Caco-2 (cell line): ENCODE results near the gene KRT2. TPM values are rescaled to one million over a fixed set of nuclear protein-coding genes. Genes with fewer than 3 reads are reported as not detected.

Experiments used
- BruUV-seq: library from RNA; stranded (reverse); fragments of 400-500 nt; replicated peaks from 2 replicates; lab custom pipeline; 2021; lab: Mats Ljungman, UMichigan
- CTCF ChIA-PET: fragments of 300-600 bp; sonication (Branson Sonifier 250); formaldehyde crosslinking; loops from one replicate; lab custom pipeline; 2022; ENCODE audit warnings: antibody characterized with exemption; lab: Charles Lee
- POLR2A ChIA-PET: fragments of 300-600 bp; sonication (Branson Sonifier 250); formaldehyde crosslinking; loops from one replicate; lab custom pipeline; 2022; ENCODE audit warnings: antibody characterized with exemption; lab: Charles Lee
- DNase-seq, 2 experiments: peaks; one replicate each; pipeline versions ENCODE4 v3.0.0 to v3.0.0-alpha.2; 2020 to 2022
- H3K27me3 ChIP-seq: replicated peaks from 2 replicates; pipeline ENCODE4 v1.6.0; 2011; ENCODE audit warnings: low read length; ENCODE audit not compliant: control insufficient read depth, insufficient read depth
- H3K36me3 ChIP-seq: 2 replicates; pipeline ENCODE4 v1.5.1; 2011; ENCODE audit warnings: low read length; ENCODE audit not compliant: control insufficient read depth, insufficient read depth
- H3K4me1 ChIP-seq: fragments of 250-450 bp; sonication (Bioruptor Pico); 2 replicates; pipeline ENCODE4 v1.5.1; 2020; ENCODE audit warnings: mild to moderate bottlenecking
- H3K4me3 ChIP-seq: 2 replicates; pipeline ENCODE4 v1.5.1; 2011; ENCODE audit warnings: low read depth, mild to moderate bottlenecking, control low read depth, low read length
- H3K9me3 ChIP-seq: fragments of 250-450 bp; sonication (Bioruptor Pico); 2 replicates; pipeline ENCODE4 v1.5.1; 2020; ENCODE audit warnings: mild to moderate bottlenecking, moderate library complexity
- H3K27ac Mint-ChIP-seq: one replicate; pipeline ENCODE4 v1.8.0; 2022; ENCODE audit warnings: mixed read lengths; ENCODE audit not compliant: unreplicated experiment
- H3K27me3 Mint-ChIP-seq: one replicate; pipeline ENCODE4 v1.8.0; 2022; ENCODE audit warnings: mixed read lengths; ENCODE audit not compliant: insufficient read depth, unreplicated experiment
- H3K36me3 Mint-ChIP-seq: one replicate; pipeline ENCODE4 v1.8.0; 2022; ENCODE audit warnings: mild to moderate bottlenecking, mixed read lengths; ENCODE audit not compliant: insufficient read depth, unreplicated experiment
- H3K4me1 Mint-ChIP-seq: one replicate; pipeline ENCODE4 v1.8.0; 2022; ENCODE audit warnings: low read depth, mixed read lengths; ENCODE audit not compliant: unreplicated experiment
- H3K4me3 Mint-ChIP-seq: one replicate; pipeline ENCODE4 v1.8.0; 2022; ENCODE audit warnings: mild to moderate bottlenecking, moderate library complexity, mixed read lengths; ENCODE audit not compliant: unreplicated experiment
- H3K9me3 Mint-ChIP-seq: one replicate; pipeline ENCODE4 v1.8.0; 2022; ENCODE audit warnings: mixed read lengths; ENCODE audit not compliant: unreplicated experiment
- intact Hi-C: fragments of 100-400 bp; cut with micrococcal nuclease; formaldehyde crosslinking; loops from one replicate; pipeline ENCODE4 v1.10.0; 2022; ENCODE audit not compliant: unreplicated experiment
- total RNA-seq: library from RNA; stranded (reverse); gene quantifications from 2 replicates; pipeline ENCODE4 v1.2.3, GENCODE V29; 2022
- TF ChIP-seq, protein P1 (sequence below), 2 experiments: fragments of 200-600 bp in 1 of 2; IDR thresholded peaks; 1 replicate in 1 of 2; 2 replicates in 1 of 2; pipeline versions ENCODE4 v1.5.1 to v1.8.0; 2011 to 2022; ENCODE audit warnings: antibody characterized with exemption in 1 of 2, control low read depth in 1 of 2, inconsistent platforms in 1 of 2, low read depth in 1 of 2, low read length in 1 of 2, mild to moderate bottlenecking in 1 of 2, moderate library complexity in 1 of 2; ENCODE audit not compliant: insufficient read depth in 1 of 2, severe bottlenecking in 1 of 2, unreplicated experiment in 1 of 2

Gene KRT2
- total RNA-seq, 1 experiment from 2014 or later, result not detected

DNA sequence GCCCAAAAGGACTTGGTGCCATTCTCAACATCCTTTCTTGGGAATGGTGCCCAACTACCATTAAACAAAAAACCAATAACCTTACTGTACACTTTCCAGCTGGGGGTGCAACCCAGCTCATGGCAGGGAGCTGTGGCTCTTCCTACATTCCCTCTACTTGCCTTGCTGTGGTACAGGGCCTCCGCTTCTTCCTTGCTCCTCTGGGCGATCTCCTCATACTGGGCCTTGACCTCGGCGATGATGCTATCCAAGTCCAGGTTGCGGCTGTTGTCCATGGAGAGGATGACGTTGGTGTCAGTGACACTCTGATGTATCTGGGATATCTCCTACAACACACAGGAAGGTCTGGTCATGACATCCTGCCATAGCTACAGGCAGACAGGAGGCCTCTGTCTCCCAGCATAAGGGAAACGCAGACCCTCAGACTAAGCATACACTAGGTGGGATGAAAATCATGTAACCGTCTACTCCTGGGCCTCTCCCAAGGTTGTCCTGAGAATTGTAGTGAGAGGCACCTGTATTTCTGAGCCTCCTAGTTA lies 3.9 kb downstream of the KRT2 start:
- no peaks in the 10 kb centered on the region for H3K36me3 Mint-ChIP-seq
- H3K27ac Mint-ChIP-seq, result no peak overlapping the region
- no peak for DNase-seq
- H3K27me3 Mint-ChIP-seq, result peaks cover 30% of the 10 kb centered on the region
- H3K4me3 Mint-ChIP-seq, result no peak overlapping the region
- Histone ChIP-seq H3K4me1 (no peaks in the 10 kb centered on the region), H3K27me3 (no peaks in the 10 kb centered on the region; the same call in 1 of the 2 replicates), H3K9me3 (no peaks in the 10 kb centered on the region), H3K4me3 (no peak overlapping the region), H3K36me3 (no peaks in the 10 kb centered on the region)
- ChIA-PET CTCF (no interaction called here), POLR2A (no interaction called here)
- intact Hi-C loops, result no loop called here
- no peaks in the 10 kb centered on the region for H3K9me3 Mint-ChIP-seq
- no TSS peak for BruUV-seq
- no peaks in the 10 kb centered on the region for H3K4me1 Mint-ChIP-seq
- TF ChIP-seq, protein P1, sequence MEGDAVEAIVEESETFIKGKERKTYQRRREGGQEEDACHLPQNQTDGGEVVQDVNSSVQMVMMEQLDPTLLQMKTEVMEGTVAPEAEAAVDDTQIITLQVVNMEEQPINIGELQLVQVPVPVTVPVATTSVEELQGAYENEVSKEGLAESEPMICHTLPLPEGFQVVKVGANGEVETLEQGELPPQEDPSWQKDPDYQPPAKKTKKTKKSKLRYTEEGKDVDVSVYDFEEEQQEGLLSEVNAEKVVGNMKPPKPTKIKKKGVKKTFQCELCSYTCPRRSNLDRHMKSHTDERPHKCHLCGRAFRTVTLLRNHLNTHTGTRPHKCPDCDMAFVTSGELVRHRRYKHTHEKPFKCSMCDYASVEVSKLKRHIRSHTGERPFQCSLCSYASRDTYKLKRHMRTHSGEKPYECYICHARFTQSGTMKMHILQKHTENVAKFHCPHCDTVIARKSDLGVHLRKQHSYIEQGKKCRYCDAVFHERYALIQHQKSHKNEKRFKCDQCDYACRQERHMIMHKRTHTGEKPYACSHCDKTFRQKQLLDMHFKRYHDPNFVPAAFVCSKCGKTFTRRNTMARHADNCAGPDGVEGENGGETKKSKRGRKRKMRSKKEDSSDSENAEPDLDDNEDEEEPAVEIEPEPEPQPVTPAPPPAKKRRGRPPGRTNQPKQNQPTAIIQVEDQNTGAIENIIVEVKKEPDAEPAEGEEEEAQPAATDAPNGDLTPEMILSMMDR (IDR thresholded peaks at IDR 0.05; ENCODE audit: insufficient read depth in 1 of 2, low read depth in 1 of 2, low read length in 1 of 2, severe bottlenecking in 1 of 2, unreplicated experiment in 1 of 2), result no peak

GRCh38 chr12:52647601-52648000 lies 4.4 kb downstream of the KRT2 start:
- intact Hi-C loops, result no loop called here
- Mint-ChIP-seq H3K9me3 (no peaks in the 10 kb centered on the region), H3K36me3 (no peaks in the 10 kb centered on the region), H3K27me3 (peaks cover 31% of the 10 kb centered on the region), H3K4me3 (no peak overlapping the region), H3K27ac (no peak overlapping the region), H3K4me1 (no peaks in the 10 kb centered on the region)
- Histone ChIP-seq H3K27me3 (no peaks in the 10 kb centered on the region; the same call in 1 of the 2 replicates), H3K9me3 (no peaks in the 10 kb centered on the region), H3K4me3 (no peak overlapping the region), H3K36me3 (no peaks in the 10 kb centered on the region), H3K4me1 (no peaks in the 10 kb centered on the region)
- BruUV-seq, result no TSS peak
- TF ChIP-seq, protein P1 (IDR thresholded peaks at IDR 0.05; ENCODE audit: insufficient read depth in 1 of 2, low read depth in 1 of 2, low read length in 1 of 2, severe bottlenecking in 1 of 2, unreplicated experiment in 1 of 2), result no peak
- no peak for DNase-seq
- CTCF ChIA-PET, result interaction anchor here (0.7 kb wide), 1 partner anchor 152 kb away, joined by 3 read pairs; no protein-coding TSS in a partner anchor
- POLR2A ChIA-PET, result no interaction called here

DNA sequence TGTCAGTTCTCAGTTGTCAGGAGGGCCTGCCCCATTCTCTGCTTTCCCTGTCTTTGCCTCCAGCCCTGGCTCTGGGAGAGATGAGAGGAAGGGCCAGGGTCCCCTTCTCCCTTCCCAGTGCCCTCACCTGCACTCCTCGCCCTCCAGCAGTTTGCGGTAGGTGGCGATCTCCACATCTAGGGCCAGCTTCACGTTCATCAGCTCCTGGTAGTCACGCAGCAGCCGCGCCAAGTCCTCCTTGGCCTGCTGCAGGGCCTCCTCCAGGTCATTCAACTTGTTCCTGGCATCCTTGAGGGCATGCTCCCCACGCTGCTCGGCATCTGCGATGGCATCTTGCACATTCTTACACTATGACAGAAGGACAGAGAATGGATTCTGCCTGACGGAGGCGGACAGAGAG lies 5.4 kb downstream of the KRT2 start:
- TF ChIP-seq, protein P1 (IDR thresholded peaks at IDR 0.05; ENCODE audit: insufficient read depth in 1 of 2, low read depth in 1 of 2, low read length in 1 of 2, severe bottlenecking in 1 of 2, unreplicated experiment in 1 of 2), result no peak
- H3K36me3 ChIP-seq, result no peaks in the 10 kb centered on the region
- no peak overlapping the region for H3K4me3 ChIP-seq
- ChIA-PET POLR2A (no interaction called here), CTCF (interaction anchor here (0.6 kb wide), 1 partner anchor 224 kb away, joined by 3 read pairs; no protein-coding TSS in a partner anchor)
- no peaks in the 10 kb centered on the region for H3K4me1 Mint-ChIP-seq
- H3K9me3 Mint-ChIP-seq, result no peaks in the 10 kb centered on the region
- no peaks in the 10 kb centered on the region for H3K9me3 ChIP-seq
- DNase-seq, result no peak
- no peaks in the 10 kb centered on the region for H3K36me3 Mint-ChIP-seq
- peaks cover 32% of the 10 kb centered on the region for H3K27me3 Mint-ChIP-seq
- BruUV-seq, result no TSS peak
- no peaks in the 10 kb centered on the region for H3K4me1 ChIP-seq
- H3K4me3 Mint-ChIP-seq, result no peak overlapping the region
- H3K27me3 ChIP-seq, result no peaks in the 10 kb centered on the region; the same call in 1 of the 2 replicates
- intact Hi-C loops, result no loop called here
- no peak overlapping the region for H3K27ac Mint-ChIP-seq
